Testis (tissue), 2 donors: ENCODE measurements around the gene SIRT5.

ENCODE experiments used
- POLR2A ChIP-seq: fragments of 450-650 bp; IDR thresholded peaks from one replicate; pipeline ENCODE4 v1.6.1; 2017; ENCODE audit warnings: antibody characterized with exemption, mild to moderate bottlenecking, moderate library complexity
- TF ChIP-seq, protein P1 (sequence below), 3 experiments: fragments of 450-650 bp in 2 of 3; fragments of 200-600 bp in 1 of 3; sonication (generic) in 1 of 3; IDR thresholded peaks; one replicate each; pipeline ENCODE4 v1.5.1; 2016 to 2019; ENCODE audit warnings: antibody characterized with exemption in 3 of 3, mild to moderate bottlenecking in 2 of 3, moderate library complexity in 1 of 3

DNA sequence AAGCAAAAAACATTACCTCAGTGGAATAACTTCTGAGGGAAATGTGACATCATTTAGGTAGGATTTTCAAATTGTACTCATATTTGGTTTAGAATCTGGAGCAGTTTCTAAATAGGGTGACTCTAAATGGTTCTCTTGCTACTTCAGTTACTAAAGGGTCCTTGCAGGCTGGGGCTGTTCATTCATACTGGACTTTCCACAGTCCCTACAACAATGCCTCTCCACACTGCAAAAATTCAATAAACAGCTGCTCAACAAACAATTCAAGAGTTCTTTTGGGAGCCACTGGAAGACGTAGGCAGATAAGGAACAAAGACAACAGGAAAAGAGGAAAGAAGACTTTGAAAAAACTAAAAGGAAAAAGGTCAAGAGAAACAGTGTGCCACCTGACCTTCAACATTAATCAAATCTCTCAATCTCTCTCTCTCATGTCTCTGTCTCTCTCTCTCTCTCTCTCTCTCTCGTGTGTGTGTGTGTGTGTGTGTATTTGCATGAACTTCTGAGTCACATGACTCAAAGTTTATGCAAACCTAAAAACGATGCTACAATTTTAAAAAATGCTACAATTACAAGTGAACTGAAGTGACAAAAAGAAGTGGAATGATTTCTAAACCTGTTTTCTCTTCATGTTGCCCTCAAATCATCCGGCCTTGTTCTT is 55.2 kb downstream of the SIRT5 start:
- TF ChIP-seq, protein P1, sequence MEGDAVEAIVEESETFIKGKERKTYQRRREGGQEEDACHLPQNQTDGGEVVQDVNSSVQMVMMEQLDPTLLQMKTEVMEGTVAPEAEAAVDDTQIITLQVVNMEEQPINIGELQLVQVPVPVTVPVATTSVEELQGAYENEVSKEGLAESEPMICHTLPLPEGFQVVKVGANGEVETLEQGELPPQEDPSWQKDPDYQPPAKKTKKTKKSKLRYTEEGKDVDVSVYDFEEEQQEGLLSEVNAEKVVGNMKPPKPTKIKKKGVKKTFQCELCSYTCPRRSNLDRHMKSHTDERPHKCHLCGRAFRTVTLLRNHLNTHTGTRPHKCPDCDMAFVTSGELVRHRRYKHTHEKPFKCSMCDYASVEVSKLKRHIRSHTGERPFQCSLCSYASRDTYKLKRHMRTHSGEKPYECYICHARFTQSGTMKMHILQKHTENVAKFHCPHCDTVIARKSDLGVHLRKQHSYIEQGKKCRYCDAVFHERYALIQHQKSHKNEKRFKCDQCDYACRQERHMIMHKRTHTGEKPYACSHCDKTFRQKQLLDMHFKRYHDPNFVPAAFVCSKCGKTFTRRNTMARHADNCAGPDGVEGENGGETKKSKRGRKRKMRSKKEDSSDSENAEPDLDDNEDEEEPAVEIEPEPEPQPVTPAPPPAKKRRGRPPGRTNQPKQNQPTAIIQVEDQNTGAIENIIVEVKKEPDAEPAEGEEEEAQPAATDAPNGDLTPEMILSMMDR (IDR thresholded peaks at IDR 0.05), result no peak
- no peak for TF ChIP-seq POLR2A
